Astrocyte (in vitro differentiated cells and primary cell): ENCODE data around the gene MLN. TPM values are rescaled to one million over a fixed set of nuclear protein-coding genes. Genes with fewer than 3 reads are reported as not detected.

Experiments
- DNase-seq: peaks from one replicate; pipeline ENCODE4 v3.0.0-alpha.2; 2010; ENCODE audit warnings: low read depth
- FAIRE-seq: peaks from 2 replicates; lab custom pipeline; 2011; peaks lifted over from hg19 to GRCh38; lab: Jason Lieb, UNC
- H2AFZ ChIP-seq: 2 replicates; pipeline ENCODE4 v1.6.0; 2012; ENCODE audit warnings: low read depth, low read length, inconsistent platforms
- H3K27ac ChIP-seq: 2 replicates; pipeline ENCODE4 v1.5.1; 2011; ENCODE audit warnings: low read depth, low read length, inconsistent platforms
- H3K27me3 ChIP-seq: 2 replicates; pipeline ENCODE4 v1.6.0; 2011; ENCODE audit warnings: low read length, inconsistent platforms; ENCODE audit not compliant: insufficient read depth
- H3K36me3 ChIP-seq: 2 replicates; pipeline ENCODE4 v1.5.1; 2011; ENCODE audit warnings: low read length, inconsistent platforms; ENCODE audit not compliant: insufficient read depth
- H3K4me1 ChIP-seq: 2 replicates; pipeline ENCODE4 v1.5.1; 2011; ENCODE audit warnings: low read length, inconsistent platforms; ENCODE audit not compliant: insufficient read depth
- H3K4me2 ChIP-seq: 2 replicates; pipeline ENCODE4 v1.6.0; 2012; ENCODE audit warnings: low read length, inconsistent platforms
- H3K4me3 ChIP-seq: 2 replicates; pipeline ENCODE4 v1.5.1; 2011; ENCODE audit warnings: low read depth, mild to moderate bottlenecking, low read length, inconsistent platforms; ENCODE audit not compliant: insufficient read depth
- H3K79me2 ChIP-seq: 2 replicates; pipeline ENCODE4 v1.6.0; 2012; ENCODE audit warnings: mild to moderate bottlenecking, low read length, inconsistent platforms; ENCODE audit not compliant: insufficient read depth
- H3K9ac ChIP-seq: 2 replicates; pipeline ENCODE4 v1.6.0; 2012; ENCODE audit warnings: mild to moderate bottlenecking, low read length, inconsistent platforms
- H3K9me3 ChIP-seq: 2 replicates; pipeline ENCODE4 v1.5.1; 2012; ENCODE audit warnings: low read depth, mild to moderate bottlenecking, low read length, inconsistent platforms; ENCODE audit not compliant: insufficient read depth
- H4K20me1 ChIP-seq: 2 replicates; pipeline ENCODE4 v1.6.0; 2012; ENCODE audit warnings: low read length, inconsistent platforms; ENCODE audit not compliant: insufficient read depth
- H3K27ac Mint-ChIP-seq: one replicate; pipeline ENCODE4 v1.8.0; 2021; ENCODE audit warnings: mild to moderate bottlenecking, mixed read lengths; ENCODE audit not compliant: unreplicated experiment
- H3K27me3 Mint-ChIP-seq: one replicate; pipeline ENCODE4 v1.8.0; 2021; ENCODE audit warnings: low read depth, mixed read lengths; ENCODE audit not compliant: unreplicated experiment
- H3K36me3 Mint-ChIP-seq: one replicate; pipeline ENCODE4 v1.8.0; 2021; ENCODE audit warnings: low read depth, mixed read lengths; ENCODE audit not compliant: unreplicated experiment
- H3K4me1 Mint-ChIP-seq: one replicate; pipeline ENCODE4 v1.8.0; 2021; ENCODE audit warnings: low read depth, mixed read lengths; ENCODE audit not compliant: unreplicated experiment
- H3K4me3 Mint-ChIP-seq: one replicate; pipeline ENCODE4 v1.8.0; 2021; ENCODE audit warnings: mild to moderate bottlenecking, moderate library complexity, mixed read lengths; ENCODE audit not compliant: unreplicated experiment
- H3K9me3 Mint-ChIP-seq: one replicate; pipeline ENCODE4 v1.8.0; 2021; ENCODE audit warnings: mild to moderate bottlenecking, mixed read lengths; ENCODE audit not compliant: unreplicated experiment
- EZH2 ChIP-seq: IDR thresholded peaks from 2 replicates; pipeline ENCODE4 v1.6.1; 2012; ENCODE audit warnings: mild to moderate bottlenecking, low read length, inconsistent platforms; ENCODE audit not compliant: insufficient read depth
- total RNA-seq: library from RNA; stranded (reverse); gene quantifications from 2 replicates; pipeline ENCODE4 v1.2.1, GENCODE V29; 2021
- TF ChIP-seq, protein P1 (sequence below): IDR thresholded peaks from 2 replicates; pipeline ENCODE4 v1.5.1; 2011; ENCODE audit warnings: low read depth, mild to moderate bottlenecking, inconsistent platforms, low read length, moderate library complexity; ENCODE audit not compliant: insufficient read depth

MLN gene
- total RNA-seq, 1 donor from 2014 or later, result not detected

DNA sequence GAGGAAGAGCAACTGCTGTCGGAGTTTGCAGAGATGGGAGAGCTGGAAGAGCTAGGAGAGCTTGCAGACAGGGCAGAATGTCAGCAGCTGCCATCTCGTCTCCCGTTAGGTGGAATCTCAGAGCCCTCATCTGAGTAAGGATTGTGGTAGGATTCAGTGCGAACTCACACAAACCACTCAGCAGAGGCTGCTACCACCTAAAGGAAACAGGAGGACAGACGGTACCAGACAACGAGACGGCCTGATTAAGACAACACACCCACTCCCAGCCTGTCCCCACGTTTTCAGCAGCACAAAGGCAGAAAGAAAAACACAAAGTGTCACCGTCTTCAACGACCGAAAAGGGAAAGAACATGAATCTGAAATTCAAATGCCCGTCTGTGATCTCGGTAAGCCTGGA lies 19.0 kb downstream of the MLN start:
- Histone ChIP-seq H3K27ac (no peak overlapping the region), H4K20me1 (peaks cover 61% of the 10 kb centered on the region), H3K4me2 (peak overlapping the region; percentile 91), H3K27me3 (no peaks in the 10 kb centered on the region), H3K36me3 (peaks cover 27% of the 10 kb centered on the region), H2AFZ (no peak overlapping the region), H3K9me3 (no peaks in the 10 kb centered on the region), H3K4me1 (peaks cover 59% of the 10 kb centered on the region), H3K9ac (peak overlapping the region; percentile 94), H3K79me2 (peaks cover 63% of the 10 kb centered on the region), H3K4me3 (no peak overlapping the region)
- no peak for TF ChIP-seq EZH2
- TF ChIP-seq, protein P1, sequence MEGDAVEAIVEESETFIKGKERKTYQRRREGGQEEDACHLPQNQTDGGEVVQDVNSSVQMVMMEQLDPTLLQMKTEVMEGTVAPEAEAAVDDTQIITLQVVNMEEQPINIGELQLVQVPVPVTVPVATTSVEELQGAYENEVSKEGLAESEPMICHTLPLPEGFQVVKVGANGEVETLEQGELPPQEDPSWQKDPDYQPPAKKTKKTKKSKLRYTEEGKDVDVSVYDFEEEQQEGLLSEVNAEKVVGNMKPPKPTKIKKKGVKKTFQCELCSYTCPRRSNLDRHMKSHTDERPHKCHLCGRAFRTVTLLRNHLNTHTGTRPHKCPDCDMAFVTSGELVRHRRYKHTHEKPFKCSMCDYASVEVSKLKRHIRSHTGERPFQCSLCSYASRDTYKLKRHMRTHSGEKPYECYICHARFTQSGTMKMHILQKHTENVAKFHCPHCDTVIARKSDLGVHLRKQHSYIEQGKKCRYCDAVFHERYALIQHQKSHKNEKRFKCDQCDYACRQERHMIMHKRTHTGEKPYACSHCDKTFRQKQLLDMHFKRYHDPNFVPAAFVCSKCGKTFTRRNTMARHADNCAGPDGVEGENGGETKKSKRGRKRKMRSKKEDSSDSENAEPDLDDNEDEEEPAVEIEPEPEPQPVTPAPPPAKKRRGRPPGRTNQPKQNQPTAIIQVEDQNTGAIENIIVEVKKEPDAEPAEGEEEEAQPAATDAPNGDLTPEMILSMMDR, result no peak
- Mint-ChIP-seq H3K4me3 (peak overlapping the region; percentile 55), H3K4me1 (peaks cover 64% of the 10 kb centered on the region), H3K36me3 (peaks cover 28% of the 10 kb centered on the region), H3K27ac (peak overlapping the region; percentile 10), H3K27me3 (no peaks in the 10 kb centered on the region), H3K9me3 (no peaks in the 10 kb centered on the region)
- FAIRE-seq, result no peak
- no peak for DNase-seq

DNA sequence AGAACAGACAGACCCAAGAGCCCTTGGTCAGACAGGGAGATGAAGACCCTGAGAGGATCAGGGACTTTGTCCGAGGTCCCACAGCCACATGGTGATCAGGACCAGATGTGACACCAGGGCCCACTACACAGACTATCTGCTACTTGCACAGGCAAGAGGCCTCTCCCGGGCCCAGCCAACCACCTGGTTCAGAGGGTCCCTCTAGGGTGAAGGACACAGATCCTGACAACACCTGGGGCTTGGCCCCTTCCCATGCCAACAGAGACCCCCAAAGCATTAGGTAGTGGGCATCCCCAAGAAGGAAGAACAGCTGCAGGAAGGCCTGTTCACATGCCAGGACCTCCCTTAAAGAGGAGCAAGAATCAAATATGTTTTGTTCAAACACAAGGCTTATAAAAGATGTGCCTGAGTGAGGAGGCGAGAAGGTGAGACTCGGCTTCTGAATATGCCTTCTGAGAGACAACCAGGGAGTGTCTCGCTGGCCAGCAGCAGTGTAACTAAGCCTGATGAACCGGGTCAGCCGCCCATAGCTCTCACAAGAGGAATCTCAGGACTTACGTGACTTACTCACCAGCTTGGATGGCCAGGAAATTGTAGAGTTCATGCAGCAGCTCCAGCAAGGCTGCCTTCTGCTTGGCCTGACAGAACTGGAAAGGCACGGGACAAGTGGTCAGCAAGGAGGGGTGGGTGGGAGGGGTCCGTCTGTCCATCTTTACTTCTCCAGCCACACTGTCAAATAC lies 19.9 kb downstream of the MLN start:
- Histone ChIP-seq H4K20me1 (peaks cover 64% of the 10 kb centered on the region), H2AFZ (no peak overlapping the region), H3K27ac (no peak overlapping the region), H3K4me2 (no peak overlapping the region), H3K9ac (no peak overlapping the region), H3K9me3 (no peaks in the 10 kb centered on the region), H3K4me3 (no peak overlapping the region), H3K36me3 (peaks cover 34% of the 10 kb centered on the region), H3K4me1 (peaks cover 55% of the 10 kb centered on the region), H3K27me3 (no peaks in the 10 kb centered on the region), H3K79me2 (peaks cover 57% of the 10 kb centered on the region)
- no peak for DNase-seq
- H3K27ac Mint-ChIP-seq, result peak overlapping the region; percentile 38
- FAIRE-seq, result no peak
- no peaks in the 10 kb centered on the region for H3K9me3 Mint-ChIP-seq
- peaks cover 59% of the 10 kb centered on the region for H3K4me1 Mint-ChIP-seq
- no peaks in the 10 kb centered on the region for H3K27me3 Mint-ChIP-seq
- H3K4me3 Mint-ChIP-seq, result no peak overlapping the region
- TF ChIP-seq EZH2, result no peak
- TF ChIP-seq, protein P1, result no peak
- H3K36me3 Mint-ChIP-seq, result peaks cover 31% of the 10 kb centered on the region

DNA sequence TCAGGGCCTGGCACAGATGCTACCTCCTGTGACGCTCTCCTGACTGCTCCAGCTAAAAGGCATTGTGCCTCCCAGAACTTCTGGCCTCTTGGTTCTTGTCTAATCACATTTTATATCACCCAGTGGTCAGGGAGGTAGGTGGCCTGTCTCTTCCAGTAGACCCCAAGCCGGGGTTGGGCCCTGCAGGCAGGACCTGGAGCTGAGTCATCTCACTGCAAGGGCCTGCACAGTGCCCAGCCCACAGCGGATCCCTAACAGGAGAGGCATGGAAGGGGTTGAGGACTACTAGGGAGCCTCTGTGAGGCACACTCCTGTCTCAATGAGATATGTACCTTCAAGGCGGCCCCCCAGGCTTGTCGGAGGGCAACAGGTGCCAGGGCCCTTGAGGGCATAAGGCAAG lies 21.2 kb downstream of the MLN start:
- H3K4me3 ChIP-seq, result no peak overlapping the region
- H2AFZ ChIP-seq, result no peak overlapping the region
- Mint-ChIP-seq H3K36me3 (peaks cover 33% of the 10 kb centered on the region), H3K27ac (peak overlapping the region; percentile 92), H3K9me3 (no peaks in the 10 kb centered on the region), H3K4me1 (peaks cover 56% of the 10 kb centered on the region), H3K27me3 (no peaks in the 10 kb centered on the region), H3K4me3 (peak overlapping the region; percentile 75)
- H3K4me1 ChIP-seq, result peaks cover 52% of the 10 kb centered on the region
- no peak for TF ChIP-seq EZH2
- TF ChIP-seq, protein P1, result no peak
- FAIRE-seq, result no peak
- H3K36me3 ChIP-seq, result peaks cover 47% of the 10 kb centered on the region
- peaks cover 68% of the 10 kb centered on the region for H4K20me1 ChIP-seq
- H3K9ac ChIP-seq, result peak overlapping the region; percentile 57
- no peak for DNase-seq
- no peaks in the 10 kb centered on the region for H3K27me3 ChIP-seq
- peak overlapping the region; percentile 70 for H3K4me2 ChIP-seq
- H3K79me2 ChIP-seq, result peaks cover 44% of the 10 kb centered on the region
- H3K27ac ChIP-seq, result peak overlapping the region; percentile 75
- no peaks in the 10 kb centered on the region for H3K9me3 ChIP-seq
